GM12892 (cell line): Measurements from ENCODE around the gene KLF4.

ENCODE experiments used
- DNase-seq: peaks from one replicate; pipeline ENCODE4 v3.0.0; 2011; ENCODE audit not compliant: insufficient read length
- FAIRE-seq: peaks from 2 replicates; lab custom pipeline; 2011; peaks lifted over from hg19 to GRCh38; lab: Jason Lieb, UNC
- POLR2A ChIP-seq: IDR thresholded peaks from 2 replicates; pipeline ENCODE4 v1.6.1; 2011; ENCODE audit warnings: low read depth, low read length, control low read depth
- POLR2AphosphoS5 ChIP-seq: IDR thresholded peaks from 2 replicates; pipeline ENCODE4 v1.6.1; 2011; ENCODE audit warnings: low read depth, low read length, control low read depth
- TAF1 ChIP-seq: IDR thresholded peaks from 2 replicates; pipeline ENCODE4 v1.6.1; 2011; ENCODE audit warnings: low read depth, mild to moderate bottlenecking, control low read depth, low read length, borderline replicate concordance

Gene KLF4

DNA sequence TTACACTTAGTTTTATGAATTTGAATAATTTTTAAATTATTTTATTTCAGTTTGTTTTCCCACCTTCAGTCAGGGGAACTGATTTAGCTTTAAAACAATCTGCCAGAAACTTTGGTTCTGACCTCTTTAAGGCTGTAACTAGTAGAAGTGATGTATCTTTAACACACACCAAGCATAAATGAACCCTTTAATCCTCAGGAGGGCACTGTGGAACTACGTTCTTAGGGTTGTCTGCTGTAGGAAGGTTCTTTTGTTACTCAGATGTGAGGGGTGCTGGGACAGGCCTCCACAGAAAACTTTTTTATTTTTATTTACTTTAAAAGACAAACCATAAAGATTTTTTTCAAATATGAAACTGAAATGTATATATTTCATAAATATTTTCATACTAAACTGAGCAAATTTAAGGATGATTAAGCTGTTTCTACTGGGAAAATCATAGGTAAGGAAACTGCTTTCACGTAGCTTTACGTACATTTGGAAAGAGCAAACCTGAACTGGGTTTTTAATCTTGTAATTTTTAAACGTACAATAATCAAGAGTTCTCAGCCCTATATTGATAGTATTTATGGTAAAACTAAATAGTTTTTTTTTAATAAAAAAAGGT lies 5.3 kb downstream of the KLF4 start:
- no peak for DNase-seq
- FAIRE-seq, result no peak

GRCh38 chr9:107483666-107484065 lies 5.9 kb downstream of the KLF4 start:
- FAIRE-seq, result no peak
- TF ChIP-seq POLR2A (no peak), TAF1 (no peak), POLR2AphosphoS5 (no peak)
- DNase-seq, result no peak

More for the DNA sequence above, 5.3 kb downstream of the KLF4 start:
- TF ChIP-seq TAF1, result no peak
- TF ChIP-seq POLR2A, result no peak
- no peak for TF ChIP-seq POLR2AphosphoS5

GRCh38 chr9:107481035-107481434 lies 8.5 kb downstream of the KLF4 start:
- TF ChIP-seq TAF1, result no peak
- TF ChIP-seq POLR2AphosphoS5, result no peak
- no peak for FAIRE-seq
- no peak for DNase-seq

DNA sequence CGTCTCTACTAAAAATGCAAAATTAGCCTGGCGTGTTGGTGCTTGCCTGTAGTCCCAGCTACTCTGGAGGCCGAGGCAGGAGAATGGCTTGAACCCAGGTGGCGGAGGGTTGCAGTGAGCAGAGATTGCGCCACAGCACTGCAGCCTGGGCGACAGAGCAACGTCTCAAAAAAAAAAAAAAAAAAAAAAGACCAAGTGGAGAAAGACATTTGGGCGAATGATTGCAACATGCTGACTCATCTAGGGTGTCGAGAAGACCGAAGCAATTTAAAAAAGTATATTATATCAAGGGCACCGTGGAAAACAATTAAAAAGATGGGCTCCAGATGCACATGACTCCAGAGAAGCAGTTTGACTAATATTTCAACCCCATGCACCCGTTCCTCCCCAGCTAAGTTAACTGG lies 9.2 kb downstream of the KLF4 start:
- no peak for FAIRE-seq
- TF ChIP-seq POLR2A (no peak), TAF1 (no peak), POLR2AphosphoS5 (no peak)
- no peak for DNase-seq

DNA sequence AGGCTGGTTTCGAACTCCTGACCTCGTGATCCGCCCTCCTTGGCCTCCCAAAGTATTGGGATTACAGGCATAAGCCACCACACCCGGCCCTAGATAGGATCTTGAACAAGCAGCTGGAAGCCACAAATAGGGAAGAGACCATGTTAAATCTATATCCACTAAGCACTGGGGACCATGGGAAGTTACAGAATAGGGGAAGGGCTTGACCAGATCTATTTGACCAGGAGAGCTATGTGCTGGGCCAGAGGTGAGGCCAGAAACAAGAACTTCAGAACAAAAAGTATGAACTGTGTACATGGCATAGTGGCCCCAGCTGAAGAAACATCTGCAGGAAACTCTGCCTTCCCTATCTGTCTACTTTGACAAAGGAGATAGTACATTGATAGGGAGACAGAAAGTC lies 10.8 kb downstream of the KLF4 start:
- TF ChIP-seq POLR2AphosphoS5 (no peak), POLR2A (no peak), TAF1 (no peak)
- FAIRE-seq (no peak), DNase-seq (no peak)

DNA sequence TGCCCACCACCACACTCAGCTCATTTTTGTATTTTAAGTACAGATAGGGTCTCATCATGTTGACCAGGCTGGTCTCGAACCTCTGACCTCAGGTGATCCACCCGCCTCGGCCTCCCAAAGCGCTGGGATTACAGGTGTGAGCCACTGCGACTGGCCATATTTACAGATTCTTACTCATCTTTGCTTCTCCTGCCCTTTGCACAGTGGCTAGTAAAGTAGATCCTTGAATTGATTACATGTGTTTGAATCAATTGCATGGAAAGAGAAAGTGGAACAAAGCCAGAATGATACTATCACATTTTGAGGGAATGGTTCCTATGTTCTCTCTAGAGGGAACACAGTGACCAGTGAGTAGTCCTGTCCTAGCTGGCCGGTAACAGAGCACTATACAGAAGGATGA lies 15.4 kb downstream of the KLF4 start:
- no peak for FAIRE-seq
- DNase-seq, result no peak
- no peak for TF ChIP-seq POLR2AphosphoS5
- TF ChIP-seq TAF1, result no peak
- no peak for TF ChIP-seq POLR2A

- no peak for DNase-seq
- FAIRE-seq, result no peak
- no peak for TF ChIP-seq TAF1
- no peak for TF ChIP-seq POLR2AphosphoS5
- TF ChIP-seq POLR2A, result no peak
These were observed 16.8 kb downstream of the KLF4 start for GRCh38 chr9:107472581-107473340.

DNA sequence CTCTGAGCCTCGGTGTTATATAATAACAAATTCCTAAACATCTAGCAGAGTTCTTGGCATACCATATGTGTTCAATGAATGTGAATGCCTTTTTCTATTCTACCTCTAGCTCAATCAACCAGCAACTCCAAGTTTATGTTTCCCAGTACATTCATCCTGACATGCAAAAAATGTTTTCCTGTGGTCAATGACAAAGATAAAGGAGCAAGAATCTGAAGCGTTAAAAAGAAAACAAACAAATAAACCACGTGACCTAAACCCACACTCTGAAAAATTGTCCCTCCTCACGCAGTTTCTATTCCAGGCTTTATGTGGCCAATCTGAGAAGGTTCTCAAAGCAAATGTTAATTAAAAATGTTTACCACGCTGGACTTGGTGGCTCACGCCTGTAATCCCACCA lies 18.0 kb downstream of the KLF4 start:
- DNase-seq (no peak), FAIRE-seq (no peak)
- TF ChIP-seq POLR2AphosphoS5 (no peak), TAF1 (no peak), POLR2A (no peak)

- FAIRE-seq (no peak), DNase-seq (no peak)
- no peak for TF ChIP-seq POLR2AphosphoS5
- TF ChIP-seq TAF1, result no peak
- TF ChIP-seq POLR2A, result no peak
These were observed 22.2 kb downstream of the KLF4 start for GRCh38 chr9:107467416-107467815.

GRCh38 chr9:107466826-107467225 lies 22.7 kb downstream of the KLF4 start:
- FAIRE-seq (no peak), DNase-seq (no peak)
- TF ChIP-seq TAF1 (no peak), POLR2A (no peak), POLR2AphosphoS5 (no peak)

- peak; percentile 53 for DNase-seq
- FAIRE-seq, result no peak
- TF ChIP-seq POLR2A (no peak), TAF1 (no peak), POLR2AphosphoS5 (no peak)
These were observed 23.8 kb downstream of the KLF4 start for GRCh38 chr9:107465467-107466451.

- DNase-seq (no peak), FAIRE-seq (no peak)
- TF ChIP-seq POLR2AphosphoS5 (no peak), TAF1 (no peak), POLR2A (no peak)
These were observed 25.1 kb downstream of the KLF4 start for GRCh38 chr9:107464516-107464915.
